GM19023 (cell line): ENCODE data around the gene TUBD1.
A peak's percentile ranks its signal among the peaks of the same experiment; 100 is the strongest.
"Not testable (repeated sequence)": the region's sequence is repeated elsewhere in the genome, so short reads cannot be mapped to it uniquely, and the experiment has no call there.

Source experiments
- ATAC-seq: cut with Tn5 transposase; IDR thresholded peaks from one replicate; pipeline ENCODE4 v1.9.1; 2021; ENCODE audit warnings: mild to moderate bottlenecking, moderate library complexity; ENCODE audit not compliant: unreplicated experiment

TUBD1 gene

GRCh38 chr17:59845595-59846393 lies 46.9 kb downstream of the TUBD1 start:
- no peak for ATAC-seq

DNA sequence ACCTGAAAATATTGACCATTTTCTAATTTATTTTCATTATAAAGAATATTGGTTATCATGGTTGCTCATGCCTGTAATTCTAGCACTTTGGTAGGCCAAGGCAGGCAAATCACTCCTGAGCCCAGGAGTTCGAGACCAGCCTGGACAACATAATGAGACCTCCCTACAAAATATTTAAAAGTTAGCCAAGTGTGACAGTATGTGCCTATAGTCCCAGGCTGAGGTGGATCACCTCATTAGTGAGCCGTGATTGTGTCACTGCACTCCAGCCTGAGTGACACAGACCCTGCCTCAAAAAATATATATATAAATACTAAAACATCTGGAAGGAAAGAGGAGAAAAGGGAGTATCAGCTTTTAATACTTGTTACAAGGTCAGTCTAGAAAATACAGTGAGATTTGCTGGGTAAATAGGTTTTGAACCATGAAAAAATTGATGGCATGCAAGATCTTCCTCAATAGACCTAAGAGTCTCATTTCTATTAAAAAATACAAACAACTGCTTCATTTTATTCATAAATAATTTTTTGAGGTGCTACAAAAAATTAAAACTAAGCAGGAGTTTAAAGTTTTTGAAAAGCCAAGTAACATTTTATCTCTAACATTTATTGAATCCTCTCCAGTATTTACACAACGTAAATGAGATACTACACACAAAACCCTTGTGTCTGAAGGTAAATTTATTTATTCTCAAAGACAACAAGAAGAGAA lies 47.7 kb downstream of the TUBD1 start:
- no peak for ATAC-seq

DNA sequence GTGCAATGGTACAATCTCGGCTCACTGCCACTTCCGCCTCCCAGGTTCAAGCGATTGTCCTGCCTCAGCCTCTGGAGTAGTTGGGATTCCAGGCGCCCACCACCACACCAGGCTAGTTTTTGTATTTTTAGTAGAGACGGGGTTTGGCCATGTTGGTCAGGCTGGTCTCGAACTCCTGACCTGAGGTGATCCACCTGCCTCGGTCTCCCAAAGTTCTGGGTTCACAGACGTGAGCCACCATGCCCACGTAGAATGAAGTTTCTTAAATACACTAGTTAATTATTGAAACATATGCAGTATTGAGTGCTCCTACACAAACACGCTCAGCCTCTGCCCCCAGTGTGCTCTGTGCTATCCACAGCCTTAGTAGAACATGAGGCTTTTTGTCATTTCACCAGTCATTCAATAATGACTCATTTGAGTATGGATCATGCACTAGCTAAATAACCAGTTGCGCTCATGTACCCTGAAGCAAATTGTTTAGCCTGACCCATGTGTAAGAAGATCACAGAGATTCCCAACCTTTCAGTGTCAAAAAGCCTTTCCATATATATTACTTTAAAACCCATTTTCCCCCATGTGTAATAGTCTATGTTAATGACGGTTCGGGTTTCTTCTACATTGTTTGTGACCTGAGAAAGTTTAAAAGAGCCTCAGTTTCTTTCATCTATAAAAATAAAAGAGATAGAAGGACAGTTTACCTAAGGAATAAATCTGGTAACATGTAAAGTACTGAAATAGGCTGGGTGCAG lies 49.7 kb downstream of the TUBD1 start:
- ATAC-seq = no peak

- ATAC-seq = not testable (repeated sequence)
Observed at GRCh38 chr17:59841882-59842263, 50.9 kb downstream of the TUBD1 start.

GRCh38 chr17:59841091-59841881 lies 51.5 kb downstream of the TUBD1 start:
- not testable (repeated sequence) for ATAC-seq

DNA sequence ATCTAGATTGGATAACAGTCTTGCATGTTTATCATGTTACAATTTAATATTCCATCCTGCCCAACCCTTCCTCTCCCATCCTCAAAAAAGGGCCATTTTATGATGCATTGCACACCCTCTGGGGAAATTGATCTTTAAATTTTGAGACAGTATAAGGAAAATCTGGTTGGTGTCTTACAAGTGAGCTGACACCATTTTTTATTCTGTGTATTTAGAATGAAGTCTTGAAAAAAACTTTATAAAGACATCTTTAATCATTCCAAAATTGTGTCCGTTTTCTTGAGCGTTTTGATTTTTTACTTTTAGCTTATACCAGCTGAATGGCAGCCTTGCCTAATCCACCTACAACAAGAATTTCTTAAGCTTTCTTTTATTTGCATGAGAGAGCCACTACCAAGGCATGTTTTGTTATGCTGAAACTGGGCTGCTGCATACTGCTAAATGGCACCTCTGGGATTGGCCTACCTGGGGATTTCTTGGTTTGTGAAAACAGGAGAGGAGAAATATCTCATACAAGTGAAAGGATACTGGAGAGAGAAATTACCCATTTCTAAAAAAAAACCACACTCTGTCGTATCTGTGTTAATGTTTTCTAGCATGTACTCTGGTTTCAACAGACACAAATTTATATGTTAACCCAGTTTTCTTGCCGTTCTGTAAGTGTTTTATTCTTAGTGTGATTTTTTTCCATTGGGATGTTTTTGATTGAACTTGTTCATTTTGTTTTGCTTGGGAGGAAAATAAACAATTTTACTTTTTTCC lies 52.2 kb downstream of the TUBD1 start:
- no peak for ATAC-seq

DNA sequence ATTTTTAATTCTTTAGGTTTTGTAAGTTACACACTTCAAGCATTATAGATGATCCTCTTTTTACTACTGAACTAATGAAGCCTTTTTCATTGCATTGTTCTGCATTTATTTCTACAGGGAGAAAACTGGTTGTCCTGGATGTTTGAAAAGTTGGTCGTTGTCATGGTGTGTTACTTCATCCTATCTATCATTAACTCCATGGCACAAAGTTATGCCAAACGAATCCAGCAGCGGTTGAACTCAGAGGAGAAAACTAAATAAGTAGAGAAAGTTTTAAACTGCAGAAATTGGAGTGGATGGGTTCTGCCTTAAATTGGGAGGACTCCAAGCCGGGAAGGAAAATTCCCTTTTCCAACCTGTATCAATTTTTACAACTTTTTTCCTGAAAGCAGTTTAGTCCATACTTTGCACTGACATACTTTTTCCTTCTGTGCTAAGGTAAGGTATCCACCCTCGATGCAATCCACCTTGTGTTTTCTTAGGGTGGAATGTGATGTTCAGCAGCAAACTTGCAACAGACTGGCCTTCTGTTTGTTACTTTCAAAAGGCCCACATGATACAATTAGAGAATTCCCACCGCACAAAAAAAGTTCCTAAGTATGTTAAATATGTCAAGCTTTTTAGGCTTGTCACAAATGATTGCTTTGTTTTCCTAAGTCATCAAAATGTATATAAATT lies 53.0 kb downstream of the TUBD1 start:
- ATAC-seq = no peak

- ATAC-seq = no peak
Observed at GRCh38 chr17:59838052-59838916, 54.5 kb downstream of the TUBD1 start.

DNA sequence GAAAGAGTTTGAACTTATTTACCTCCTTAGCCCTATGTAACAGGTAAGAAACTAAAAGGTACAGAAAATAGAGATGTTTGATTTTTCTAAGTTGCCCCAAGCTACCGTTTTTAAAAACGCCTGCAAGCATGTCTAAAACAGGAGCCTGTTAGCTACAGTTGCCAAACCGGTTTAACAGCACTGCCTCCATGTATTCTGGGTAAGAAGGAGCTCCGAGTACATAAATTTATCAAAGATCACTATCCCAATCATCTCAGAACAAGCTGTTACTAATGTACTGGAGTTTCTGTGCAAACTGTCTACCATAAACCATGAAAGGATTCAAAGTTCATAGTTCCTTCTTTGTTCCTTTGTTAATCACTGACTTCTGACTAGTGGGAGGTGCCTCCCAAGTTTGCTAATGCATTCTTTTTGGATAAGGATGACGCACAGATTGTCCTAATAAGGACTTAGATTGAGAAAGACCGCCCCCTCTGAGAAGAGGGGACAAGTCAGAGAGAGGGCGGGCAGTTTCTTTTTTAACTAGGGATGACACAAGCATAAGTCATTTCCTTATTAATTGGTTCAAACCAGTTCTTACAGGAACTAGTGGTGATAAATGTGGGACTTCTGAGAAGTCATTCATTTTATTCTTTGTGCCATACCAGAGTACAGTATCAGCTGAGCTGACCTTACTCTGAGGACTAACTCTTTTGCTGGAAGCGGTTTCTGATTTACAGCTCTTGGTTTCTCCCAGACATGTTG lies 55.3 kb downstream of the TUBD1 start:
- peak; percentile 73 for ATAC-seq

- no peak for ATAC-seq
Observed at GRCh38 chr17:59832883-59833379, 59.8 kb downstream of the TUBD1 start.

DNA sequence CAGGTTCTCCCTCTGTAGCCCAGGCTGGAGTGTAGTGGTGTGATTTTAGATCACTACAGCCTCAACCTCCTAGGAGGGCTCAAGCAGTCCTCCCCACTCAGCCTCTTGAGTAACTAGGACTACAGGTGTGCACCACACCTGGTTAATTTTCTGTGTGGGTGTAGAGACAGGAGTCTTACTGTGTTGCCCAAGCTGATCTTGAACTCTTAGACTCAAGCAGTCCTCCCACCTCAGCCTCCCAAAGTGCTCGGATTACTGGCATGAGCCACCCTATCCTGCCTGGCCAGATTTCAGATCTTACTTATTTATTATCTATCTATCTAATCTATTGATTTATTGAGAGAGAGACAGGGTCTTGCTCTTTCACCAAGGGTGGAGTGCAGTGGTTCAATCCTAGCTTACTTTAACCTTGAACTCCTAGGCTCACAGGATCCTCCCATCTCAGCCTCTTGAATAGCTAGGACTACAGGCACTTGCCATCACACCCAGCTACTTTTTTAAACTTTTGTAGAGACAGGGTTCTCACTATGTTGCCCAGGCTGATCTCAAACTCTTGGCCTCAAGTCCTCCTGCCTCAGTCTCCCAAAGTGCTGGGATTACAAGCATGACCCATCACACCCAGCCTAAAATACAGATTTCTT lies 61.8 kb downstream of the TUBD1 start:
- ATAC-seq = no peak

- ATAC-seq = no peak
Observed at GRCh38 chr17:59830007-59830630, 62.6 kb downstream of the TUBD1 start.

GRCh38 chr17:59829217-59830006 lies 63.3 kb downstream of the TUBD1 start:
- ATAC-seq = peak; percentile 69

GRCh38 chr17:59828819-59829216 lies 63.9 kb downstream of the TUBD1 start:
- ATAC-seq = not testable (repeated sequence)

- ATAC-seq = no peak
Observed at GRCh38 chr17:59828478-59828760, 64.3 kb downstream of the TUBD1 start.
